BJ (cell line): ENCODE data around the gene RCAN1. TPM values are rescaled to one million over a fixed set of nuclear protein-coding genes. Genes with fewer than 3 reads are reported as not detected.
A peak's percentile ranks its signal among the peaks of the same experiment; 100 is the strongest.

Source experiments
- CTCF ChIA-PET: fragments of 350-600 bp; formaldehyde crosslinking; extraction: SDS; loops from one replicate; lab custom pipeline; 2021; ENCODE audit warnings: antibody characterized with exemption, inconsistent platforms; lab: Yijun Ruan, JAX
- POLR2A ChIA-PET: fragments of 300-600 bp; sonication (Branson Sonifier 250); formaldehyde crosslinking; extraction: SDS; loops from one replicate; lab custom pipeline; 2021; ENCODE audit warnings: antibody characterized with exemption; lab: Charles Lee
- DNase-seq: peaks from one replicate; pipeline ENCODE4 v3.0.0-alpha.2; 2011; ENCODE audit warnings: low read depth
- H3K27me3 ChIP-seq: 2 replicates; pipeline ENCODE4 v1.6.0; 2011; ENCODE audit warnings: low read length; ENCODE audit not compliant: control insufficient read depth, insufficient read depth
- H3K36me3 ChIP-seq: 2 replicates; pipeline ENCODE4 v1.5.1; 2011; ENCODE audit warnings: low read length; ENCODE audit not compliant: control insufficient read depth, insufficient read depth
- H3K4me3 ChIP-seq: 2 replicates; pipeline ENCODE4 v1.5.1; 2011; ENCODE audit warnings: low read depth, mild to moderate bottlenecking, control low read depth, low read length
- polyA plus RNA-seq: library from polyadenylated mRNA; depleted of rRNA; stranded (reverse); fragments of >200 nt; gene quantifications from 2 replicates; pipeline ENCODE4 v1.2.3, GENCODE V29; 2011
- TF ChIP-seq, protein P1 (sequence below): IDR thresholded peaks from 2 replicates; pipeline ENCODE4 v1.5.1; 2011; ENCODE audit warnings: low read depth, mild to moderate bottlenecking, control low read depth, inconsistent platforms, low read length, moderate library complexity; ENCODE audit not compliant: insufficient read depth

Gene RCAN1
- polyA plus RNA-seq, 1 experiment = 56.2 TPM

DNA sequence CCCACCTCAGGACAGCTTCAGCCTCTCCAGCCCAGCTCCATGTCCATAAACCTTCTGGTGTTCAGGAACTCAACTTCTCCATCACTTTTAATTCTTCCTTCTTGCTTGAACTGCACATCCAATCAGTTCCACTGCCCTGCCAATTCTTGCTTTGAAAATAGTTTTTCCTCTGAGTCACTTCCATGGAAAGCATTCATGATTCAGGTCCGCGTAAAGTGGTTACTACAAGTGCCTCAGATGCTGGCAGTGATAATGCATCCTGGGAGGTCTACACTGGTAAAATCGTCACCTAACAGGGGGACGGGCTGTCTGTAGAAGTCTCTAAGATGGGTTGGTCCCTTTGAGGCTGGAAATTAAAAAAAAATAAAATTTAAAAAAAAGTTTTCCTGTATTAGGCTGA, 25.9 kb upstream of the RCAN1 start:
- peak; percentile 47 for DNase-seq
- H3K4me3 ChIP-seq = no peak overlapping the region
- CTCF ChIA-PET = interaction anchor here (1.2 to 1.7 kb wide), 3 partner anchors 10 to 278 kb away, joined by 4 to 6 read pairs (median 4); no protein-coding TSS in a partner anchor
- H3K27me3 ChIP-seq = peaks cover 8% of the 10 kb centered on the region
- POLR2A ChIA-PET = no interaction called here
- no peaks in the 10 kb centered on the region for H3K36me3 ChIP-seq
- TF ChIP-seq, protein P1, sequence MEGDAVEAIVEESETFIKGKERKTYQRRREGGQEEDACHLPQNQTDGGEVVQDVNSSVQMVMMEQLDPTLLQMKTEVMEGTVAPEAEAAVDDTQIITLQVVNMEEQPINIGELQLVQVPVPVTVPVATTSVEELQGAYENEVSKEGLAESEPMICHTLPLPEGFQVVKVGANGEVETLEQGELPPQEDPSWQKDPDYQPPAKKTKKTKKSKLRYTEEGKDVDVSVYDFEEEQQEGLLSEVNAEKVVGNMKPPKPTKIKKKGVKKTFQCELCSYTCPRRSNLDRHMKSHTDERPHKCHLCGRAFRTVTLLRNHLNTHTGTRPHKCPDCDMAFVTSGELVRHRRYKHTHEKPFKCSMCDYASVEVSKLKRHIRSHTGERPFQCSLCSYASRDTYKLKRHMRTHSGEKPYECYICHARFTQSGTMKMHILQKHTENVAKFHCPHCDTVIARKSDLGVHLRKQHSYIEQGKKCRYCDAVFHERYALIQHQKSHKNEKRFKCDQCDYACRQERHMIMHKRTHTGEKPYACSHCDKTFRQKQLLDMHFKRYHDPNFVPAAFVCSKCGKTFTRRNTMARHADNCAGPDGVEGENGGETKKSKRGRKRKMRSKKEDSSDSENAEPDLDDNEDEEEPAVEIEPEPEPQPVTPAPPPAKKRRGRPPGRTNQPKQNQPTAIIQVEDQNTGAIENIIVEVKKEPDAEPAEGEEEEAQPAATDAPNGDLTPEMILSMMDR = no peak

DNA sequence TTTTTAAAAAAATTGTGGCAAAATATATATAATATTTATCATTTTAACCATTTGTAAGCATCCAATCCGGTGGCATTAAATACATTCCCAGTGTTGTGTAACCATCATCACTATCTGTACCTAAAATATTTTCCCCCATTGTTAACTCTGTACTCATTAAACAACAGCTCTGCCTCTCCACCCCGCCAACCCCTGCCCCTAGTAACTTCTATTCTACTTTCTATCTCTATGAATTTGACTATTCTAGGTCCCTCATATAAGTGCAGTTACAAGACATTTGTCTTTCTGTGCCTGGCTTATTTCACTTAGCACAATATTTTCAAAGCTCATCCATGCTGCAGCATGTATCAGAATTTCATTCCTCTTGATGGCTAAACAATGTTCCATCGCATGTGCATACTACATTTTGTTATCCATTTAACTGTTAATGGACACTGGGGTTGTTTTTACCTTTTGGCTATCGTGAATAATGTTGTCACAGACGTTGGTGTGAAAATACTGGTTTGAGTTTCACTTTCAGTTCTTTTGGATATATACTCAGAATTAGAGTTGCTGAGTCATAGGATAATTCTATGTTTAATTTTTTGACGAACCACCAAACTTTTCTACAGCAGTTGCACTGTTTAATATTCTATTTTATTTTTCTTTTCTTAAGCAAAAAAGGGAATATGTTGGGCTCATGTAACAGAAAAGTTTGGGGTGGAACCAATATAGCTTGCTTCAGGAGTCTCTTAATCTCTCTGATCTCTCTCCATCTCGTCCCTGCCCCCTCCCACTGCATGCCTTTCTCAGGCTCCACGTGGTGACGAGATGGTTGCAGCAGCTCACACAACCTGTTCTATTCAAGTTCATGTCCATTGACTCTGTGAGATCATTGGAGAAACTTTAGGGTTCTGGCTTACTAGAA, 25.2 kb upstream of the RCAN1 start:
- no peak for DNase-seq
- Histone ChIP-seq H3K36me3 (no peaks in the 10 kb centered on the region), H3K27me3 (peaks cover 12% of the 10 kb centered on the region), H3K4me3 (no peak overlapping the region)
- TF ChIP-seq, protein P1 = no peak
- ChIA-PET POLR2A (no interaction called here), CTCF (interaction anchor here (1.1 to 2.0 kb wide), 5 partner anchors 9 to 278 kb away, joined by 3 to 6 read pairs (median 4); no protein-coding TSS in a partner anchor)

DNA sequence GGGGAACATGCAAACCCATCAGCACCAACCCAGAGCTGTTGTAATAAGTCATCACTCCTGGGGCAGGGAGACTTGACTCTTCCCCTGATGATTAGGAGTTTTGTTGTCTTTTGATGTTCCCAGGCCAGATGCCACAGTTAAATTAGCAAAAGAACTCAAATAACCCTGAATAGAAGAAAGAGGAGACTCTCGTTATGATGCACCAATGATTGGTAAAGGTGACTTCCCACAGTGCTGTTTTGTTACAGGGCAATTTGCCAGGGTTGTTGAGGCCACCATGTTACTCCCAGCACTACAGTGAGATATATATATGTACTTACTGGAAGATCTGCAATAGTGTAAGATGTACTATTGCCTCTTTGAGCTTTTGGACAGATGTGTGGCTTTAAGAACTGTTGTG, 24.3 kb upstream of the RCAN1 start:
- Histone ChIP-seq H3K36me3 (no peaks in the 10 kb centered on the region), H3K4me3 (no peak overlapping the region), H3K27me3 (peaks cover 15% of the 10 kb centered on the region)
- POLR2A ChIA-PET = no interaction called here
- CTCF ChIA-PET = interaction anchor here (1.1 to 2.0 kb wide), 3 partner anchors 8 to 277 kb away, joined by 3 to 6 read pairs (median 3); no protein-coding TSS in a partner anchor
- DNase-seq = no peak
- TF ChIP-seq, protein P1 = no peak

DNA sequence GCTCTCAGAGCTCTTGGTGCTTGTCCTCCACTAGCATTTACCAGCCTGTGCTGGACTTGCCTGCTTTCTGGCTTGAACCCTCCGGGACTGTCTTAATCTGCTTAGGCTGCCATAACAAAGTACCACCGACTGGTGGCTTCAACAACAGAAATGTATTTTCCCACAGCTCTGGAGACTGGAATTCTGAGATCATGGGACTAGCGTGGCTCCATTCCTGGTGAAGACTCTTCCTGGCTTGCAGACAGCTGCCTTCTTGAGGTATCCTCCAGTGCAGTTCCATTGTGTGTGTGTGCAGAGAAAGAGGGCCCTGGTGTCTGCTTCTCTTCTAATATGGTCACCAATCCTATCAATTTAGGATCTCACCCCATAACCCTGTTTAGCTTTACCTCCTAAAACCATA, 22.0 kb upstream of the RCAN1 start:
- TF ChIP-seq, protein P1 = no peak
- no peak for DNase-seq
- Histone ChIP-seq H3K27me3 (peaks cover 18% of the 10 kb centered on the region), H3K36me3 (no peaks in the 10 kb centered on the region), H3K4me3 (no peak overlapping the region)
- ChIA-PET CTCF (interaction anchor here (2.3 kb wide), 1 partner anchor 34 kb away, joined by 4 read pairs; no protein-coding TSS in a partner anchor), POLR2A (no interaction called here)

DNA sequence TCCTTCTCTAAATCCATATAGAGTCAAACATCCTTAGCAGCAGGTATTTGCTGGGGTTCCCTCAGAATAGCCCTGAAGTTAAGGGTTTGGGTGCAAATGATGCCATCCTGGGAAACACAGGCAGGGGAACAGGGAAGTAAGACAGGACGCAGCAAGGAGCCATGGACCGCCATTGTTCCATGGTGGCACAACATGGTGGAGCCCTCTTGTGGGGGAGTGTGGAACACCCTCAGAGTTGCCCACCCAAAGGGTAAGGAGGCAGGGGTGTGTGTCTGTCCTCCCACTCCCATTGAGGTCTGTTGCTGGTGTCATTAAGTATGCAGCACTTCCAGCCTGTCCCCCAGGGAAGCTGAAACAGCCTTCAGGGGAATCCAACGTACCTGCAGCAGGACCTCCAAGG, 20.4 kb upstream of the RCAN1 start:
- POLR2A ChIA-PET = no interaction called here
- CTCF ChIA-PET = no interaction called here
- no peaks in the 10 kb centered on the region for H3K36me3 ChIP-seq
- DNase-seq = no peak
- peaks cover 22% of the 10 kb centered on the region for H3K27me3 ChIP-seq
- TF ChIP-seq, protein P1 = peak; percentile 28; the same call in 1 of the 2 replicates
- H3K4me3 ChIP-seq = no peak overlapping the region
